Activated CD8-positive, alpha-beta memory T cell treated with anti-CD3 and anti-CD28 coated beads for 4 hours (primary cell): ENCODE data around the gene TIMM10B.

Experiments used
- DNase-seq, 2 donors: peaks; one replicate each; pipeline ENCODE4 v3.0.0-alpha.2; 2020; ENCODE audit warnings: low read depth in 2 of 2

TIMM10B gene

DNA sequence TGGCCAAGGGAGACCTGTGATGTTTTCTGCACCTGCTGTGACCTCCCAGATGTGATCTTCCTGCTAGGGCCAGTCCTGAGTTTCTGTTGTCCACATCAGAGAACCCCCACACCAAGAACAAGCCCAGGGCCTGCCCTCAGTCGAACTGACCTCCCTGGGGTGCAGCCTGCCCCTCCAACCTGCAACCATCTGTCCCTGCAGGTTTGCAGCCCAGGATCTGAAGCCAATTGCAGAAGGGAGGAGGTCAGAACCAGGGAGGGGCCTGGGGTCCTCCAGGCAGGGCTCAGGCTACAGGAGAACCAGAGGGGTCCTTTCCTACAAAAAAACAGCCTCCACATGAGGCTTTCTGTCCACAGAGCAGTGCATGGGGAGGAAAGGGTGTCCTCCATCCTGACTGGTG lies 8.4 kb upstream of the TIMM10B start:
- no peak for DNase-seq

DNA sequence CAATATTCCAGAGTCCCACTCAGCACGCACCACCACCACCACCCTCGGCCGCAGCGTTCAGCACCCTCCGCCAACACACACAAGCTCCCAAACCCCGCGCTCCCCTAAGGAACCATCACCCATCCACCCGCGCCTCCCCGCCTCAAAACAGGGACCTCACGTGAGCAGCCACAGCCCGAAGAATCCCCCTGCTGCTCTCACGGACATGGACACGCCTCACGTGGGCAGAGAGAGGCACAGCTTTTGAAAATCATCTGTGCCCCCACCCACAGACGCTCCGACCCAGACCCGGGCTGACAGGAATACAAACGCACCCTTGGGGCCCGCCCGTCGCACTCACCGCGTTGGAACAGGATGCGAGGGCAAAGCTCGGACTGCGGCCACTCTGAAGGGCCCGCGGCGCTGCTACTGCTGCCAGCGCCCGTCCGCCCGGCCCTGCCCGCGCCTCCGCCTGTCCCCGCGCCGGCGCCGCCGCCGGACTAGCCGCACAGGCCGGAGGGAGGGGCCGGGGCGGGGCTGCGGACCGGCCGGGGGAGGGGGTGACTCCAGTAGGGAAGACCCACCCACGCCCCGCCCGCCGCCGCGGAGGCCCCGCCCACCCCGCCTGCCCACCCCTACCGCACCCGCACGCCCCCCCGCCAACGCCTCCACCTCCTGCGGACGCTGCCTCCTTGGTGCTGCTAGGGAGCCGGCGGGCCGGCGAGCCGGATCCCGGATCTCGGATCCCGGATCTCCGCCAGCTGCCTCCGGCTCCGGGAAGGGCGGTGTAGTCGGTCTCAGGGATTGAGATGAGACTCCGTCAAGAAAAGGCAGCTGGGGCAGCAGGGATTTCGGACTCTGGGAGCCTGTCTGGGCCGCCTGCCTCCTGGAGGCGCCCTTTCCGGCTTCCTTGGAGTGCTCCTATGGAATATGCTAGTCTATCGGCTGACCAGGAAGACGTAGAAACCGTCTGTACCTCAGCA lies 7.6 kb upstream of the TIMM10B start, which contains the start of gene TRIM3:
Gene TRIM3 (minus strand): TSS at position 491 of the 962 bp plus-strand sequence. CDS start 8,246 bp downstream, outside the sequence.
- peak; percentile 59 to 63 for DNase-seq

- no peak for DNase-seq
These were observed 6.9 kb upstream of the TIMM10B start for GRCh38 chr11:6474413-6474792.

DNA sequence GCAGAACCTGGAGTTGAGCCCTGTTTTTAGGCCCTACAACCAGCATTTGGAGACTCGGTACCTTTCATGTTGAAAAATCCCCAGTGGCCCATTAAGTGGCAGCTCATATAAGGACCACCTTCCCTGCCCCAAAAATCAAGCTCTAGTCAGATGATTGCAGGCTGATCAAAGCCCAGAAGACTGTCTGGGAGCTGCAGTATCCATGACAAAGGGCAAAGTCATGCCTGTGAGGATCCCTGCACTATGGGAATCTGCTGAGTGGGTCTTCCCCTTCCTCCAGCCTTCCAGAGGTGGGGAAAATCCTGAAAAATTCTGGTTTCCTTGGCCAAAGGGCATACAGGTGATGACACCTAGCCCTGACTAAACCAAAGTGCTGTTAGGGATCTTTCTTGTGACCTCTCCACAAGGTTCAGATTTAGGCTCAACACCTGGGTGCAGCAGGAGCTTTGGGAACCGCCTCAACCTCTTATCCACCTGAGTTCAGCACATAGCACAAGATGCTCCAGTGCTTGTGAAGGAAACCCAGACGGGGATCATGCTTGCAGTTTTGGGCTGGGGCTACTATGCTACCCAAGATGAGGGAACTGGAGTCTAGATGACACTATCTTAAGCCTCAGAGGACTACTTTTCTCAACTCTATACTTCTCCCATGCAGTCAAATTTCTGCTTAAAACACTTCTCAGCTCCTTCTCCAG lies 6.3 kb upstream of the TIMM10B start:
- DNase-seq, result no peak

GRCh38 chr11:6475936-6476335 lies 5.4 kb upstream of the TIMM10B start:
- DNase-seq, result no peak

GRCh38 chr11:6476571-6476970 lies 4.7 kb upstream of the TIMM10B start:
- DNase-seq, result no peak

- DNase-seq, result no peak
These were observed 894 bp upstream of the TIMM10B start for GRCh38 chr11:6480299-6480914.

DNA sequence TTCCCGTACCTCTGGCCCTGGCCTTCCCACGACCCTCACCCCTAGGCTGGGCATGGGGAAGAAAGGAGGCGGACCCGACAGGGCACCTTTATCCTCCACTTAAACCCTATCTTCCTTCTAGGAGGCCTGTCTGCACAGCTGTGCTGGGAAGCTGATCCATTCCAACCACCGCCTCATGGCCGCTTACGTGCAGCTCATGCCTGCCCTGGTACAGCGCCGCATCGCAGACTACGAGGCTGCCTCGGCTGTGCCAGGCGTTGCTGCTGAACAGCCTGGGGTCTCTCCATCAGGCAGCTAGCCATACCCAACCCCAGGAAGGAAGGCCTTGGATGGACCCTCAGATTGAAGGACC lies 599 bp downstream of the TIMM10B start:
- no peak for DNase-seq

DNA sequence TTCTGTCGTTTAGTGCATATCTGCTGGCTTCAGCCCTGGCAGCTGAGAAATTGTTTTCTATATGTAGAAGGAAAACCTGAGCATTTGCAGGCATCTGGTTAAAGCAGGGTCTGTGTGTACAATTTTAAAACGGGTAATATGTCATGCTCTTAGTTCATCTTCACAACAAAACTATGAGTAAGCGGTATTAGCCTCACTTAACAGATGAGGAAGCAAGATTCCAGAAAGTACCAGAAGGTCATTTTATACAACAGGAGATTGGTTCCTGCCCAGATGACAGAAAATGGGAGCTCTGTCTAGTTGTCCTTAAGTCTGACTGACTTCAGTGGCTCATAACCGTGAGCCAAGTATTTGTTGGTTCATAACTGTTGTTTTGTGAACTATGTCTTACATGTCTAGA lies 1.1 kb downstream of the TIMM10B start:
- no peak for DNase-seq

DNA sequence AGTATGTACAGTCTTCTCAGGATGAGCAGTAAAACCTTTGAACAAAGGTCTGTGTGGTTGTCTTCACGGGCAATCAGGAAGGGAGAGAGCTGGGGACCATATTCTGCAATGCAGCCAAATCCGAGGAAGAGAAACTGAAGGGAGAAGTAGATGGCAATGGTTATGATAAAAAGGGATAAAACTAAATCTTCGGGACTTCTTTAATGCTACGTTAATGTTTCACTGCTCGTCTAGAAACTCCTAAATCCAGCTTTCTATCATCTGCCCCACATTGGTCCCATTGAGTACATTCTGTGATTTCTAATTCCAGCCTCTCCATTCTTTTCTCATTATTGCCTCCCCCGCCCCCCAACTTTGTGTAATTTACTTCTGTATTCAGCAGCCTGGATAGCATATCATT lies 1.7 kb downstream of the TIMM10B start:
- DNase-seq, result no peak

GRCh38 chr11:6485661-6486060 lies 4.4 kb downstream of the TIMM10B start:
- DNase-seq, result no peak

- DNase-seq, result no peak
These were observed 5.0 kb downstream of the TIMM10B start for GRCh38 chr11:6486256-6486655.

GRCh38 chr11:6486938-6487337 lies 5.6 kb downstream of the TIMM10B start:
- DNase-seq, result no peak

GRCh38 chr11:6488342-6488741 lies 7.0 kb downstream of the TIMM10B start:
- DNase-seq, result no peak

DNA sequence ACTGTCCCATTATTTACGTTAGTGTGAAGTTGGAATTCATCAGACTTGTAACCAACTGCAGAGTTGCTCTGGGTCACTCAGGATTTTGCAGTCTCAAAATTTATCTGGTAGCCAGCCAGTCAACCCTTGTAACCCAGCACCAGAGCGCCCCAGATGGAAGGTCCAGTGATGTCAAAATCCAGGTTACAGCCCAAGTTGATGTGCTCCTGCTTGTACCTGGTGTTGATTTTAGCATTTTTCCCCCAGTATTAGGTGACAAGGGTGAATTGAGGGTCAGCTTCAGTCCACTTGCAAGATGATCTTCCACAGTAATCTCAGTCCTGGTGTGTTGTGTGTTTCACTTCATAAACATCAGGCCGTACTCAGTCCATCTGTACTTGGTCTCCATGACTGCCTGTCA lies 7.5 kb downstream of the TIMM10B start:
- DNase-seq, result no peak

- DNase-seq, result no peak
These were observed 8.0 kb downstream of the TIMM10B start for GRCh38 chr11:6489306-6489705.

GRCh38 chr11:6497069-6497839 lies 16.0 kb downstream of the TIMM10B start, which contains the start of gene DNHD1:
Gene DNHD1, plus strand, starts transcription at chr11:6497280. Its CDS starts 936 bp downstream, at chr11:6498216.
- DNase-seq, result no peak

DNA sequence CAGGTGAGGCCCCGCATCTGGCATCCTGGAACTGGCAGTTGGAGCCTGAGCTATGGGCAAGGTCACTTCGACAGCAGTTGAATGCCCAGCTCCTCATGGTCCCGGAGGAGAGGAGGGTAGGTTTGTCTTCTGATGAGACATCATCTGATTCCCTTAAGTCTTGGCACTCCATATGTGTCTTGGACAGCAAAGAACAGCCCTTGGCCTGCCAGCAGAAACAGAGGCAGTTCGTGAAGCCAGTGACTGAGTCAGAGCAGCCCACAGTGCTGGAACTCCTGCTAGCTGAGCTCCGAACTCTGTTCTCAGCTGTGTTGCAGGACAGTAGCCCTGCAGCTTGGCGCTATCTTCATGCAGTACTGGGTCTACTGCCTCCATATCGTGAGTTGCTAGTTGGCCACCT lies 16.8 kb downstream of the TIMM10B start:
- DNase-seq, result no peak

- DNase-seq, result no peak
These were observed 17.2 kb downstream of the TIMM10B start for GRCh38 chr11:6498544-6498943.

DNA sequence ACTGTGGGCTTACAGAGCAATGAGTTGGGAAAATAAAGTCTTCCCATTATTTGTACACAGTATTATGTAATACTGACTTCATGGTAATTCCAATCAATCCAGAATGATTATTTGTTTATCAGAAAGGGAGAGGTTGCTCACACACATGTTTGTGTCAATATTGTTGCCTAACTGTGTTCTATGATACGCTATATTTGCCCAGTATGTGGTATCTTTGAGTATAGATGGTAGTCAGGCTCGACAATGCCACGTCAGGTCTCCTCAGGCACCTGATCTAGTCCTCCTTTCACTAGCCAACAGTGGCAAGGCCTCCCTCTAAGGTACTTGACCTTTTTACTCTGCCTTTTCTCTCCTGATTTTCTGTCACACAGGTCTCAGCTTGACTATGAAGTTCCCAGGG lies 21.1 kb downstream of the TIMM10B start:
- no peak for DNase-seq

GRCh38 chr11:6504166-6504565 lies 22.9 kb downstream of the TIMM10B start:
- DNase-seq, result no peak
